NT2/D1 (cell line): Measurements from ENCODE around the gene UBD.

Experiments used
- SUZ12 ChIP-seq: IDR thresholded peaks from 2 replicates; pipeline ENCODE4 v1.6.1; 2011; ENCODE audit not compliant: insufficient read length, insufficient read depth; ENCODE audit errors: extremely low read depth
- YY1 ChIP-seq: IDR thresholded peaks from 2 replicates; pipeline ENCODE4 v1.6.1; 2011; ENCODE audit not compliant: insufficient read length, insufficient read depth

- TF ChIP-seq SUZ12 (no peak), YY1 (no peak)
Measured at GRCh38 chr6:29510746-29511300, 48.7 kb downstream of the UBD start.
